Esophagus muscularis mucosa (tissue), 4 donors: Measurements from ENCODE around the gene LCK. TPM values are rescaled to one million over a fixed set of nuclear protein-coding genes. Genes with fewer than 3 reads are reported as not detected.

Source experiments
- DNase-seq: peaks from one replicate; pipeline ENCODE4 v3.0.0-alpha.2; 2017; ENCODE audit errors: extremely low spot score
- H3K27ac ChIP-seq, 4 donors: fragments of 200-600 bp; sonication (generic); replicated peaks in 1 of 4; 1 replicate in 3 of 4; 2 replicates in 1 of 4; pipeline ENCODE4 v1.5.1; 2016 to 2019; ENCODE audit warnings: mild to moderate bottlenecking in 1 of 4
- H3K27me3 ChIP-seq, 4 donors: fragments of 200-600 bp; sonication (generic); one replicate each; pipeline versions ENCODE4 v1.5.1 to v1.6.0; 2016 to 2019
- H3K36me3 ChIP-seq, 4 donors: fragments of 200-600 bp; sonication (generic); one replicate each; pipeline ENCODE4 v1.5.1; 2016 to 2019
- H3K4me1 ChIP-seq, 4 donors: fragments of 200-600 bp; sonication (generic); one replicate each; pipeline ENCODE4 v1.5.1; 2016 to 2019
- H3K4me3 ChIP-seq, 4 donors: fragments of 200-600 bp; sonication (generic); 1 replicate in 2 of 4; 2 replicates in 2 of 4; pipeline ENCODE4 v1.5.1; 2016 to 2019; ENCODE audit warnings: mild to moderate bottlenecking in 4 of 4, moderate library complexity in 1 of 4
- H3K9me3 ChIP-seq, 4 donors: fragments of 200-600 bp; sonication (generic); 1 replicate in 3 of 4; 2 replicates in 1 of 4; pipeline ENCODE4 v1.5.1; 2016 to 2019
- EP300 ChIP-seq: sonication (generic); formaldehyde crosslinking; IDR thresholded peaks from one replicate; pipeline ENCODE4 v1.6.1; 2017; ENCODE audit warnings: antibody characterized with exemption
- POLR2A ChIP-seq: fragments of 450-650 bp; IDR thresholded peaks from one replicate; pipeline ENCODE4 v1.6.1; 2017; ENCODE audit warnings: antibody characterized with exemption, moderate library complexity, mild to moderate bottlenecking, low read depth
- POLR2AphosphoS5 ChIP-seq, 2 donors: sonication (generic); formaldehyde crosslinking; IDR thresholded peaks; one replicate each; pipeline ENCODE4 v1.6.1; 2017; ENCODE audit warnings: antibody characterized with exemption in 2 of 2
- WGBS: methylation state at CpG from one replicate; pipeline ENCODE4 v1.1.5; 2018; 5-methylcytosine and 5-hydroxymethylcytosine counted together
- intact Hi-C: fragments of 100-400 bp; cut with DNase I; formaldehyde crosslinking; loops from one replicate; pipeline ENCODE4 v1.15.1; 2023
- total RNA-seq, 4 donors: library from RNA; depleted of rRNA; stranded (reverse); fragments of >200 nt; gene quantifications; one replicate each; pipeline versions ENCODE4 v1.1.0 to v1.2.1, GENCODE V29; 2016
- TF ChIP-seq, protein P1 (sequence below), 3 experiments: fragments of 200-600 bp in 2 of 3; fragments of 450-650 bp in 1 of 3; sonication (generic) in 2 of 3; IDR thresholded peaks; one replicate each; pipeline ENCODE4 v1.5.1; 2017 to 2019; ENCODE audit warnings: antibody characterized with exemption in 3 of 3, mild to moderate bottlenecking in 2 of 3, moderate library complexity in 1 of 3

The LCK gene
- total RNA-seq, 4 donors from 2014 or later = 0.42 to 2.8 (median 1.1) TPM

DNA sequence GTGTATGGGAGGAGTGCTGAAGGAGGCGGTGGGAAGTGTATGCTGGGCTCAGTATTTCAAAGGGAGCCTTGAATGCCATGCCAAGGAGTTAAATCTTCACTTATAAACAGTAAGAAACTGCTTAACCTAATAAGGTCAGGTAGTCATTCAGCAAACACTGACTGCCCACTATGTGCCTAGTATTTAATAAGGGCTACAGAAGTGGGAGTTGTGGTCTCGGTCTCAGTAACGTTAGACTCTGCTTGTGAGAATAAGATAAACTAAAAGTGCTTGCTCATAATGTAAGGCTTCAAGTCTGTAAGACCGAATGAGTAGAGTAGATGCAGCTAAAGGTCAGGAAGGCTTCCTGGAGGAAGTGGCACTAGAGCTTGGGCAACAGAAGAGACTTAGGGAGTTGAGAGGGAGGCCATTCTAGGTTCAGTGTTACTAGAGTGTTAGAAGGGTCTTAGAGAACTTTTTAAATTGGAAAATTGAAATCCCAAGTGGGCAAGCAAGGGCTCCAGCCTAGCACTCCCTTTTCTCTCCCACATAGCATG lies 78.9 kb downstream of the LCK start:
- Histone ChIP-seq H3K4me3 (no peak overlapping the region), H3K4me1 (peaks cover 6 to 10% (median 8%) of the 10 kb centered on the region in 4 donors), H3K36me3 (peaks cover 35 to 85% (median 80%) of the 10 kb centered on the region in 4 donors), H3K27me3 (no peaks in the 10 kb centered on the region), H3K9me3 (no peaks in the 10 kb centered on the region), H3K27ac (no peak overlapping the region)
- 93% methylated on average over 4 of the region's 4 CpGs for WGBS
- no peak for DNase-seq
- intact Hi-C loops = no loop called here
- TF ChIP-seq, protein P1, sequence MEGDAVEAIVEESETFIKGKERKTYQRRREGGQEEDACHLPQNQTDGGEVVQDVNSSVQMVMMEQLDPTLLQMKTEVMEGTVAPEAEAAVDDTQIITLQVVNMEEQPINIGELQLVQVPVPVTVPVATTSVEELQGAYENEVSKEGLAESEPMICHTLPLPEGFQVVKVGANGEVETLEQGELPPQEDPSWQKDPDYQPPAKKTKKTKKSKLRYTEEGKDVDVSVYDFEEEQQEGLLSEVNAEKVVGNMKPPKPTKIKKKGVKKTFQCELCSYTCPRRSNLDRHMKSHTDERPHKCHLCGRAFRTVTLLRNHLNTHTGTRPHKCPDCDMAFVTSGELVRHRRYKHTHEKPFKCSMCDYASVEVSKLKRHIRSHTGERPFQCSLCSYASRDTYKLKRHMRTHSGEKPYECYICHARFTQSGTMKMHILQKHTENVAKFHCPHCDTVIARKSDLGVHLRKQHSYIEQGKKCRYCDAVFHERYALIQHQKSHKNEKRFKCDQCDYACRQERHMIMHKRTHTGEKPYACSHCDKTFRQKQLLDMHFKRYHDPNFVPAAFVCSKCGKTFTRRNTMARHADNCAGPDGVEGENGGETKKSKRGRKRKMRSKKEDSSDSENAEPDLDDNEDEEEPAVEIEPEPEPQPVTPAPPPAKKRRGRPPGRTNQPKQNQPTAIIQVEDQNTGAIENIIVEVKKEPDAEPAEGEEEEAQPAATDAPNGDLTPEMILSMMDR (IDR thresholded peaks at IDR 0.05) = no peak
- TF ChIP-seq EP300 (no peak), POLR2AphosphoS5 (IDR thresholded peaks at IDR 0.05) (no peak), POLR2A (no peak)

DNA sequence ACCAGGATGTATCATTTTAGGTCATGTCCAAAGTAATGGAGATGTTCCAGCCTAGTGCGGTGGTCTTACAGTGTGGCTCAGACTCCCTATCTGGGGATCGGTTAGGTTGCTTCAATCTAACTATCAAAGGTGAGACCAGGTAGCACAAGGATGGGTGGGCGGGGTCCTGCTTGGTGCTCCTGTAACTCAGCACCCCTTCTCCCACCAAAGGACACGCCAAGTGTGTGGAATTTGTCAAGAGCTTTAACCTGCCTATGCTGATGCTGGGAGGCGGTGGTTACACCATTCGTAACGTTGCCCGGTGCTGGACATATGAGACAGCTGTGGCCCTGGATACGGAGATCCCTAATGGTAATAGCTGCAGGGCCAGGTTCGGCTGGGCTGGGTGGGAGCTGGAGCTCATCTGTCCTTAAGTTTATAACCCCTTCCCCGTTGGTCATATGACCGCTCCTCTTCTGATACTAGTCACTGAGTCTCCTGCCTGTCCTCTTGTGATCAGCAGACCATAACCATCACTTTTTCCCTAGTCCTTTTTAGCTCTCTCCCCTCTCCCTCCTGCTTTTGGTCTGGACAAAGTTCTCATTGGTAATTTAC lies 79.6 kb downstream of the LCK start:
- intact Hi-C loops = no loop called here
- no peak for TF ChIP-seq EP300
- TF ChIP-seq POLR2A = no peak
- TF ChIP-seq, protein P1 (IDR thresholded peaks at IDR 0.05) = no peak
- no peak for TF ChIP-seq POLR2AphosphoS5 (IDR thresholded peaks at IDR 0.05)
- Histone ChIP-seq H3K27me3 (no peaks in the 10 kb centered on the region), H3K27ac (no peak overlapping the region), H3K36me3 (peaks cover 35 to 79% (median 73%) of the 10 kb centered on the region in 4 donors), H3K4me3 (no peak overlapping the region), H3K9me3 (no peaks in the 10 kb centered on the region), H3K4me1 (peaks cover 10 to 16% (median 15%) of the 10 kb centered on the region in 4 donors)
- WGBS = 88% methylated on average over 6 of the region's 12 CpGs
- DNase-seq = no peak

DNA sequence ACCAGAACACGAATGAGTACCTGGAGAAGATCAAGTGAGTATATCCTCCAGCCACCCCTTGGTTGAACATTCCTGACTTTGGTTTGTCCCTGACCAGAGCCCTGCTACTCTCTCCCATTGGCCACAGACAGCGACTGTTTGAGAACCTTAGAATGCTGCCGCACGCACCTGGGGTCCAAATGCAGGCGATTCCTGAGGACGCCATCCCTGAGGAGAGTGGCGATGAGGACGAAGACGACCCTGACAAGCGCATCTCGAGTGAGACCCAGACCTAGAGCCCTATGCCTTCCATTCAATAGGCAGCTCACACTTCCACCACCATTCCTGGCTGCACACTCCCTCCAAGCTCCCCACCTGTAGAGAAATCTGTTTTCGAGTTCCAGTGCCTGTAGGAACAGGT lies 80.5 kb downstream of the LCK start:
- TF ChIP-seq, protein P1 (IDR thresholded peaks at IDR 0.05) = no peak
- no peak for TF ChIP-seq EP300
- no peak for TF ChIP-seq POLR2AphosphoS5 (IDR thresholded peaks at IDR 0.05)
- no peak for TF ChIP-seq POLR2A
- intact Hi-C loops = no loop called here

DNA sequence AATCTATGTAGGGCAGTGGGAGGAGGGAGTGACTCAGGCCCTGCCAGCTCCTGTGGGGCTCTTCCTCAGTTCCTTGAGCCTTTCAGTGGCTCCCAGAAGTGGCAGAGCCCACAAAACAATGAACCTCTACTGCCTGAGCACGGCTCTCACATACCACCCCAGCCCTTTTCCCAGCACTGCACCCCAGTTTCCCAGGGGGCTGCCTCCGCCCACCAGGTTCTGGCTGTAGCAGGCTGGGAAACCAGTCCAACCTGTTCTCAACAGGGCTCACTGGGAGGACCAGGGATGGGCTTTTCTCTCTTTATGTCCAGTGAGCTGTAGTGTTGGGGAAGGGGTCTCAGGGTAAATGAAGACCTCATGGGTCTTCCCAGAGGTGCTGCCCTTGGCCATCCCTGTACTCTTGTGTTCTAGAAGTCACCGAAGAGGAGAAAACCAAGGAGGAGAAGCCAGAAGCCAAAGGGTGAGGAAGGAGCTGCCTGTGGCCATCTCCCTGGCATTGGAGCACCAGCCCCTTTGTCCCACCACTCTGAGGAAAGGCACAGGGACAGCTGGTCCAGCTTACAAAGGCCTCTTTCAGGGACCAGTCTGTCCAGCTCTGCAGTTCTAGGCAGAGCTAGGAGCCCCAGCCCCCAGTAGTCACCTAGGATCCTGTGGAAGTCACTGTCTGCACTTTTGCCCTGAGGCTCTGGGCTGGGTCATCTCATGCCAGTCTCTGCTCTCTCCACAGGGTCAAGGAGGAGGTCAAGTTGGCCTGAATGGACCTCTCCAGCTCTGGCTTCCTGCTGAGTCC lies 81.4 kb downstream of the LCK start:
- intact Hi-C loops = no loop called here
- Histone ChIP-seq H3K4me3 (no peak overlapping the region), H3K27ac (no peak overlapping the region), H3K36me3 (peaks cover 25 to 61% (median 56%) of the 10 kb centered on the region in 4 donors), H3K27me3 (no peaks in the 10 kb centered on the region), H3K4me1 (peaks cover 23 to 35% (median 32%) of the 10 kb centered on the region in 4 donors), H3K9me3 (no peaks in the 10 kb centered on the region)
- WGBS = 94% methylated on average over 3 of the region's 3 CpGs
- TF ChIP-seq POLR2A (no peak), EP300 (no peak), POLR2AphosphoS5 (IDR thresholded peaks at IDR 0.05) (no peak)
- TF ChIP-seq, protein P1 (IDR thresholded peaks at IDR 0.05) = no peak
- no peak for DNase-seq

More for the DNA sequence above, 80.5 kb downstream of the LCK start:
- H3K4me3 ChIP-seq = no peak overlapping the region
- H3K9me3 ChIP-seq = no peaks in the 10 kb centered on the region
- 90% methylated on average over 12 of the region's 12 CpGs for WGBS
- H3K36me3 ChIP-seq = peaks cover 34 to 70% (median 65%) of the 10 kb centered on the region in 4 donors
- no peak for DNase-seq
- no peaks in the 10 kb centered on the region for H3K27me3 ChIP-seq
- H3K27ac ChIP-seq = no peak overlapping the region
- peaks cover 14 to 25% (median 23%) of the 10 kb centered on the region in 4 donors for H3K4me1 ChIP-seq
